Measurements from ENCODE around the gene SCGB1D1.

The SCGB1D1 gene

GRCh38 chr11:62151737-62152102 is 38.3 kb upstream of the SCGB1D1 start:
- Mint-ChIP-seq H3K27ac (no peak overlapping the region), H3K27me3 (no peaks in the 10 kb centered on the region), H3K36me3 (peaks cover 7% of the 10 kb centered on the region), H3K4me3 (no peak overlapping the region), H3K9me3 (no peaks in the 10 kb centered on the region), H3K4me1 (no peaks in the 10 kb centered on the region)

DNA sequence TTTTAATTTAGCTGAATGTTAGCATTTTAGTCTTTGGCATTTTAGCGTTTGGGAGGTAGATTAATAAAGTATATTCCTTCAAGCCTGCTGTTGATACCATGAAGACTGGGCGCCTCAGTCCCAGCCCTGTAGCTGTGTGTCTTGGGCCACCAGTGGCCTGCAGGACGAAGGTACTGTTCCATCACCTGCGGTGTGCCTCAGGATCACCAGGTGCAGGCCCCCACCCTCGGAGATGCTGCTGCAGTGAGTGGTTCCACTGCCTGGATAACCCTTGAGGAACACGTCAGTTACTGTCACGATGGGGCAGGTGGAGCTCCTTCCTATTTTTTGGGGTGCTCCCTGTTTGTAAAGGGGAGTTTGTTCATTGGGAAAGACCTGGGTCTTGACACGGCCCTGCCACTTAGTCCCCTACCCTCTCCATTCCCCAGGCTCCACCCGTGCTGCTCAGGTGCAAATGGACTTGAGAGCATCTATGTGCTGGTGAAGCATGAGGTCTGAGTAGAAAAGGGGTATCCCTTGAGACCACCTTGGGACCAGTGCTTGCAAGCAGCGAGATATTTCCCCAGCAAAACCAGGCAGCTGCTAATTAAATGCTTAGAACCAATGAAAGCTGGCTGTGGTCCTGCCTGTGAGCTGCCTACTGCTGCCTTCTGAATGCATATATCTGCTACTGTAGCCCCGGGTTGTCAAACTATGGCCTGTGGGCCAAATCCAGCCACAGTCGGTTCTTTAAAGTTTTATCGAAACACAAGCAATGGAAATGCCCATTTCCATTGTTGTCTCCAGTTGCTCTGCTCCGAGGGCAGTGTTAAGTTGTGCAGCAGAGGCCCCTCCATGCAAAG is 37.5 kb upstream of the SCGB1D1 start:
- H3K36me3 Mint-ChIP-seq = peaks cover 7% of the 10 kb centered on the region
- no peaks in the 10 kb centered on the region for H3K27me3 Mint-ChIP-seq
- no peak overlapping the region for H3K4me3 Mint-ChIP-seq
- H3K4me1 Mint-ChIP-seq = no peaks in the 10 kb centered on the region
- H3K9me3 Mint-ChIP-seq = no peaks in the 10 kb centered on the region
- no peak overlapping the region for H3K27ac Mint-ChIP-seq

DNA sequence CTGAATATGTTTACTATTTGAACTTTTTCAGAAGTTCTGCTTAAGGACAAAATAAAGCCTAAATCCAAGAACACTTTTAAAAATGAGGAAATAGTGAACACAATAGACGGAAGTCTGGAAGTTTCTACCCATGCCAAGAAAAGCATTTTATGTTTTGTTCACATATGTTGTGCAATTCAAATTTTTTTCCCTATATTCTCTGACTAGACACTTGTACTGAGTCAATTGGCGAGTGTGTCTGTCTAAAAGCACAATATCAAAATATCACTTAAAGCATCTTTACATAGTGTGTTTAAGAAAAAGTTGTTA is 37.0 kb upstream of the SCGB1D1 start:
- H3K4me3 Mint-ChIP-seq = no peak overlapping the region
- no peak overlapping the region for H3K27ac Mint-ChIP-seq
- H3K27me3 Mint-ChIP-seq = no peaks in the 10 kb centered on the region
- no peaks in the 10 kb centered on the region for H3K9me3 Mint-ChIP-seq
- H3K4me1 Mint-ChIP-seq = no peaks in the 10 kb centered on the region
- peaks cover 7% of the 10 kb centered on the region for H3K36me3 Mint-ChIP-seq

DNA sequence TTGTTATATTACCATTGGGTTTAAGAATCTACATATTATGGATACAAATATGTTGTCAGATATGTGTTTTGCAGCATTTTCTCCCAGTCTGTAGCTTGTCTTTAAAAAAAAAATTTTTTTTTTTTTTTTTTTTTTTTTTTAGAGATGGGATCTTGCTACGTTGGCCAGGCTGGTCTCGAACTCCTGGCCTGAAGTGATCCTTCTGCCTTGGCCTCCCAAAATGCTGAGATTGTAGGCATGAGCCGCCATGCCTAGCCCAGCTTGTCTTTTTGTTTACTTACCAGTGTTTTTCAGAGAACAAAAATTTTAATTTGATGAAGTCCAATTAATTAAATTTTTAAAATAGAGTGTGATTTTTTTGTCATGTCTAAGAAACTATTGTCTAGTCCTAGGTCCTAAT is 36.4 kb upstream of the SCGB1D1 start:
- Mint-ChIP-seq H3K27me3 (no peaks in the 10 kb centered on the region), H3K27ac (no peak overlapping the region), H3K9me3 (no peaks in the 10 kb centered on the region), H3K4me1 (no peaks in the 10 kb centered on the region), H3K4me3 (no peak overlapping the region), H3K36me3 (peaks cover 7% of the 10 kb centered on the region)

- Mint-ChIP-seq H3K4me3 (no peak overlapping the region), H3K27ac (no peak overlapping the region), H3K9me3 (no peaks in the 10 kb centered on the region), H3K27me3 (peaks cover 12% of the 10 kb centered on the region), H3K36me3 (no peaks in the 10 kb centered on the region), H3K4me1 (no peaks in the 10 kb centered on the region)
Observed at GRCh38 chr11:62157603-62158002, 32.4 kb upstream of the SCGB1D1 start.

- no peaks in the 10 kb centered on the region for H3K9me3 Mint-ChIP-seq
- peaks cover 2% of the 10 kb centered on the region for H3K4me1 Mint-ChIP-seq
- H3K4me3 Mint-ChIP-seq = no peak overlapping the region
- peaks cover 6% of the 10 kb centered on the region for H3K27me3 Mint-ChIP-seq
- H3K36me3 Mint-ChIP-seq = no peaks in the 10 kb centered on the region
- no peak overlapping the region for H3K27ac Mint-ChIP-seq
Observed at GRCh38 chr11:62166371-62166770, 23.6 kb upstream of the SCGB1D1 start.

GRCh38 chr11:62169448-62169847 is 20.6 kb upstream of the SCGB1D1 start:
- H3K27me3 Mint-ChIP-seq = peaks cover 11% of the 10 kb centered on the region

GRCh38 chr11:62169935-62170334 is 20.1 kb upstream of the SCGB1D1 start:
- Mint-ChIP-seq H3K4me3 (no peak overlapping the region), H3K36me3 (no peaks in the 10 kb centered on the region), H3K4me1 (peaks cover 5% of the 10 kb centered on the region), H3K27me3 (peaks cover 11% of the 10 kb centered on the region), H3K9me3 (no peaks in the 10 kb centered on the region), H3K27ac (no peak overlapping the region)

More at GRCh38 chr11:62169448-62169847, 20.6 kb upstream of the SCGB1D1 start:
- Mint-ChIP-seq H3K36me3 (no peaks in the 10 kb centered on the region), H3K9me3 (no peaks in the 10 kb centered on the region), H3K4me3 (no peak overlapping the region), H3K4me1 (peaks cover 5% of the 10 kb centered on the region), H3K27ac (no peak overlapping the region)

DNA sequence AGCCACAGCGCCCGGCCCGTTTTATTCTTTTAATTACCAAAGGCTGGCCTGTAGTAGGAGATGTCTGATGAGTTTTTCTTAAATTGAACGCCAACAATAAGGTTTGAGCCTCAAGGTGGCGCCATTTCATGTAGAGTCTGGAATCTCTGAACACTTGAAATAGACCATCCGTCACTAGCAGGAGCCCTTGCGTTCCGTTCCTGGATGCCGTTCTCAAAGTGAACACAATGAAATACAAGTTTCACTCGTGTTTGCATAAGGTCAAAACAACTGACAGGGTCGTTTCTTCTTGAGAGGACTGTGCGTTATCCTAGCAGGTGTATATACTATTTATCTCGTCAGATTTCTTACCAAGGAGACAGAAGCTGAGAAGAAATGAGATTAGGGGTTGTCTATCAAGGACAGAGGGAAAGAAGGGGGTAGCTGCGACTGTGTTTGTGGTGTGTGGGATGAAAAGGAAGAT is 18.7 kb upstream of the SCGB1D1 start:
- no peak overlapping the region for H3K27ac Mint-ChIP-seq
- peak overlapping the region; percentile 12 for H3K4me3 Mint-ChIP-seq
- H3K36me3 Mint-ChIP-seq = no peaks in the 10 kb centered on the region
- no peaks in the 10 kb centered on the region for H3K9me3 Mint-ChIP-seq
- H3K4me1 Mint-ChIP-seq = peaks cover 5% of the 10 kb centered on the region
- peaks cover 10% of the 10 kb centered on the region for H3K27me3 Mint-ChIP-seq

DNA sequence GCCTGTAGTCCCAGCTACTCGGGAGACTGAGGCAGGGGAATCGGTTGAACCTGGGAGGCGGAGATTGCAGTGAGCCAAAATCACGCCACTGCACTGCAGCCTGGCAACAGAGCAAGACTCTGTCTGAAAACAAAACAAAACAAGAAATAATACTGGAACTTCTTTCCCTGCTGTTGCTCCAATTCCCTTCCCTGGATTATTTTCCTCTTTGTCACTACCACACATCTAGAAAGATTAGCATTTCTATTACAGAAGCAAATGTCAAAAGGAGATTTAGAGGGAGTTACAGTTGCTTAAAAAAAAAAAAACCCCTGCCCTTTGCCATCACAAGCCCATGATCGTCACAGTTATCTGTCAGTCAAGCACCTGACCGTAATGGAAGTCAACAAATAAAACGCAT is 17.7 kb upstream of the SCGB1D1 start:
- Mint-ChIP-seq H3K9me3 (no peaks in the 10 kb centered on the region), H3K27me3 (peaks cover 12% of the 10 kb centered on the region), H3K4me3 (no peak overlapping the region), H3K27ac (no peak overlapping the region), H3K4me1 (peaks cover 5% of the 10 kb centered on the region), H3K36me3 (no peaks in the 10 kb centered on the region)

DNA sequence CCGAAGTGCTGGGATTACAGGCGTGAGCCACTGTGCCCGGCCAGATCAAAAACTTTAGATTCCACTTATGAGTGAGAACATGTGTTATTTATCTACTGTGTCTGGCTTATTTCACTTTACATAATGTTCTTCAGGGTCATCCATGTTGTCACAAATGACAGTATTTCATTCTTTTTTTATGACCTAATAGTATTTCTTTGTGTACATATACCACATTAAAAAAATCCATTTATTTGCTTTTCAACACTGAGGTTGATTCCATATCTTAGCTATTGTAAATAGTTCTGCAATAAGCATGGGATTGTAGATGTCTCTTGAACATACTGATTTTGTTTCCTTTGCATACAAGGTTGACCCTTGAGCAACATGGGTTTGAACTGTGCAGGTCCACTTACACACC is 13.2 kb upstream of the SCGB1D1 start:
- Mint-ChIP-seq H3K36me3 (no peaks in the 10 kb centered on the region), H3K4me3 (no peak overlapping the region), H3K27ac (no peak overlapping the region), H3K4me1 (no peaks in the 10 kb centered on the region), H3K9me3 (no peaks in the 10 kb centered on the region), H3K27me3 (peaks cover 6% of the 10 kb centered on the region)

DNA sequence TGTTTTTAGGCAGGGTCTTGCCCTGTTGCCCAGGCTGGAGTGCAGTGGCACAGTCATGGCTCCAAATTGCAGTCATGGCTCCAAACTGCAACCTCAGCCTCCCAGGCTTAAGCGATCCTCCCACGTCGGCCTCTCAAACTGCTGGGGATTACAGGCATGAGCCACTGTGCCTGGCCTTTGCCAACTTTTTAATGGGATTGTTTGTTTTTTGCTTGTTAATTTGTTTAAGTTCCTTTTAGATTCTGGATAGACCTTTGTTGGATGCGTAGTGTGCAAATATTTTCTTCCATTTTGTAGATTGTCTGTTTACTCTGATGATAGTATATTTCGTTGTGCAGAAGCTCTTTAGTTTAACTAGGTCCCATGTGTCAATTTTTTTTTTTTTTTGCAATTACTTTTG is 10.0 kb upstream of the SCGB1D1 start:
- Mint-ChIP-seq H3K4me1 (no peaks in the 10 kb centered on the region), H3K27me3 (peaks cover 6% of the 10 kb centered on the region), H3K4me3 (no peak overlapping the region), H3K27ac (no peak overlapping the region), H3K9me3 (peaks cover 3% of the 10 kb centered on the region), H3K36me3 (peaks cover 3% of the 10 kb centered on the region)

- Mint-ChIP-seq H3K9me3 (peaks cover 6% of the 10 kb centered on the region), H3K4me3 (no peak overlapping the region), H3K27me3 (peaks cover 11% of the 10 kb centered on the region), H3K36me3 (peaks cover 6% of the 10 kb centered on the region), H3K4me1 (no peaks in the 10 kb centered on the region), H3K27ac (no peak overlapping the region)
Observed at GRCh38 chr11:62181097-62181496, 8.9 kb upstream of the SCGB1D1 start.

- Mint-ChIP-seq H3K27me3 (peaks cover 10% of the 10 kb centered on the region), H3K27ac (no peak overlapping the region), H3K9me3 (peaks cover 6% of the 10 kb centered on the region), H3K36me3 (peaks cover 6% of the 10 kb centered on the region), H3K4me1 (no peaks in the 10 kb centered on the region), H3K4me3 (no peak overlapping the region)
Observed at GRCh38 chr11:62182147-62182891, 7.7 kb upstream of the SCGB1D1 start.

DNA sequence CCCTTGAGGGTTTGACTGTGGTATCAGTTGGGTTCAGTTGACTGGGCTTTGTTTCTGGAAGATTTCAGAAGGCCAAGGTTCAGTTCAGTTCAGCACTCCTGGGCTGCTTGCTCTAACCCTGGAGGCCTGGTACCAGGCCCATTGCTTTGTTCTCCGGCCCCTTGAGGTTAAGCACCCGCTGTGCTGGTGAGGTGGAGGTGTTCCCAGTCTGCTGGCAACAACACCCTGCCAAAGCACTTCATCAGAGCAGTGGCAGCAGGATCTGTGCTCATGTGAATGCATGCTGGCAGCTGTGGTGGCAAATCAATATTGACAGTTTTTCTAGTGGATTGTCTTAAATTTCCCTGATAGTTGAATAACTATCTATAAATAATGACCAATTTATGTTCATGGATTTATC is 3.8 kb upstream of the SCGB1D1 start:
- no peak overlapping the region for H3K27ac Mint-ChIP-seq
- peaks cover 6% of the 10 kb centered on the region for H3K9me3 Mint-ChIP-seq
- no peaks in the 10 kb centered on the region for H3K4me1 Mint-ChIP-seq
- peaks cover 6% of the 10 kb centered on the region for H3K36me3 Mint-ChIP-seq
- no peak overlapping the region for H3K4me3 Mint-ChIP-seq
- peaks cover 18% of the 10 kb centered on the region for H3K27me3 Mint-ChIP-seq

DNA sequence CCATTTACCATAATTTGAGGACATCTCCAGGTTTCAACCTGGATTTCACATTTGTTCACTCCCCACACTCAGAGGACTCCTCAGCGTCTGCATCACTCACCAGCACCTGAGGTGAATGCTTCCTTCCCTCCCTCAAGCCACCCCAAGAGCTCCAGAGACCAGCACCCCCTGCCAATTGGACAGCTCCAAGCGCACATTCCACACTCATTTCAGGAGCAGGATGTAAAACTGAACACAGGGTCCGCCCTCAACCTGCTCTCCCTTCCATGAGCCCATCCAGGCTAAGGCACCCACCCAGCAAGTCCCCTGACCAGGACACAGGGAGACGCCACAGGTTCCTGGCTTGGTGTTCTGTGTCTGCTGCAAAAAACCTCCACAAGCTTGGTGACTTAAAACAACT is 3.9 kb downstream of the SCGB1D1 start:
- Mint-ChIP-seq H3K27ac (no peak overlapping the region), H3K9me3 (no peaks in the 10 kb centered on the region), H3K36me3 (no peaks in the 10 kb centered on the region), H3K27me3 (peaks cover 26% of the 10 kb centered on the region), H3K4me1 (no peaks in the 10 kb centered on the region), H3K4me3 (no peak overlapping the region)
